Ishikawa (cell line): ENCODE results near the gene DSCAML1.

Experiments used
- CEBPB ChIP-seq: IDR thresholded peaks from 2 replicates; pipeline ENCODE4 v1.6.1; 2012
- CREB1 ChIP-seq: IDR thresholded peaks from 2 replicates; pipeline ENCODE4 v1.6.1; 2012; ENCODE audit warnings: low read depth
- EGR1 ChIP-seq: IDR thresholded peaks from 2 replicates; pipeline ENCODE4 v1.6.1; 2012
- EP300 ChIP-seq: IDR thresholded peaks from 2 replicates; pipeline ENCODE4 v1.6.1; 2012; ENCODE audit warnings: borderline replicate concordance
- FOXM1 ChIP-seq: IDR thresholded peaks from 2 replicates; pipeline ENCODE4 v1.6.1; 2012; ENCODE audit warnings: low read depth, borderline replicate concordance
- MAX ChIP-seq: IDR thresholded peaks from 2 replicates; pipeline ENCODE4 v1.6.1; 2012
- NFIC ChIP-seq: IDR thresholded peaks from 2 replicates; pipeline ENCODE4 v1.6.1; 2012
- RAD21 ChIP-seq: IDR thresholded peaks from 2 replicates; pipeline ENCODE4 v1.6.1; 2012; ENCODE audit warnings: low read depth
- REST ChIP-seq: IDR thresholded peaks from 2 replicates; pipeline ENCODE4 v1.6.1; 2012; ENCODE audit warnings: low read depth, mild to moderate bottlenecking
- TAF1 ChIP-seq: IDR thresholded peaks from 2 replicates; pipeline ENCODE4 v1.6.1; 2012; ENCODE audit warnings: low read depth, mild to moderate bottlenecking
- TCF12 ChIP-seq: IDR thresholded peaks from 2 replicates; pipeline ENCODE4 v1.6.1; 2012; ENCODE audit warnings: low read depth
- TEAD4 ChIP-seq: IDR thresholded peaks from 2 replicates; pipeline ENCODE4 v1.6.1; 2012
- USF1 ChIP-seq: IDR thresholded peaks from 2 replicates; pipeline ENCODE4 v1.6.1; 2012
- YY1 ChIP-seq: IDR thresholded peaks from 2 replicates; pipeline ENCODE4 v1.6.1; 2012; ENCODE audit warnings: low read depth
- ZBTB7A ChIP-seq: IDR thresholded peaks from 2 replicates; pipeline ENCODE4 v1.6.1; 2012; ENCODE audit warnings: low read depth

Gene DSCAML1

GRCh38 chr11:117836077-117836960 is 39.3 kb upstream of the DSCAML1 start:
- TF ChIP-seq ZBTB7A: no peak
- TF ChIP-seq TAF1: no peak
- TF ChIP-seq REST: no peak
- no peak for TF ChIP-seq CEBPB
- no peak for TF ChIP-seq EP300
- TF ChIP-seq NFIC: no peak
- no peak for TF ChIP-seq RAD21
- TF ChIP-seq TCF12: no peak
- no peak for TF ChIP-seq TEAD4
- TF ChIP-seq CREB1: no peak
- no peak for TF ChIP-seq EGR1
- TF ChIP-seq FOXM1: no peak

DNA sequence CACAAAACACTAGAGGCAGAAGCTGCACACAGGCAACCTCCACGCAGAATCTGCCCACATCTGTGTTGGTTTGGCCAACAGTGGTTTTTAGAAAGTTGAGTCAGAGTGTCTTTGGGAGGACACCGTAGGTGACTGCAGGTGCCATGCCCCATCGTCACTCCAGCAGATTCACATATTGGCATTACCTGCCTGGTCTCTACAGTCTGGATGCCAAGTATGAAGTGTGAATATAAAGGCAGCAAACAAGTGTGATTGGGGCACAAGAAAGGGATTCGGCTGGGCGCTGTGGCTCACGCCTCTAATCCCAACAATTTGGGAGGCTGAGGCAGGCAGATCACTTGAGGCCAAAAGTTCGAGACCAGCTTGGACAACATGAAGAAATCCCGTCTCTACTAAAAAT is 38.6 kb upstream of the DSCAML1 start:
- TF ChIP-seq CEBPB (no peak), NFIC (no peak), RAD21 (no peak)

DNA sequence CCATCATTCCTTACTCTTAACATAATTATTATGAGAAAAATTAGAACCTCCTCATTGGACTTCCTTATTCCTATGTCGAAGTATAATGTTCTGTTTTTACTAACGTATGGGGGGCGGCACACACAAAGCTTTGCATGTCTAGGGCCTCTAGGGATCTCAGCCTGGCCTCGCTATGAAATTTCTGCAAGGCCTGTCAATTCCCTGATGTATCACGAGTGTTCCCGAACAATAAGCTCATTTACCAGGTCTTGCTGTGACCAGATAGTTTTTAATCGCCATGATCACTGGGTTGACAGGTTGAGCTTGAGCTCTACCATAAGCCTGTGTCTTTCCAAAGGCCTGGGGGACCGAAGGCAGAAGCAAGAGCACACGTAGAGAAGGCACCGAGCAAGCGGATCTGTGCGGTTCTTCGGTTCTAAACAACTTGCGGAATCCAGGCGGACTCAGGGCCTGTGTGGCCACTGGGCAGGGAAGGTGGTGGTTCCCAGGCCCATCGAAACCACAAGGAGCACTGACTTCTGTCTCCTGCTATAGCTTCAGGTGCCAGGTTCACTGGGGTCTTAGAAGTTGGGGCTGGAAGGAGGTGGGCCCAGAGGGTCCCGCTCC is 37.9 kb upstream of the DSCAML1 start:
- TF ChIP-seq USF1: no peak
- no peak for TF ChIP-seq RAD21
- TF ChIP-seq EGR1: no peak
- no peak for TF ChIP-seq ZBTB7A
- TF ChIP-seq TCF12: no peak

GRCh38 chr11:117834068-117834810 is 37.2 kb upstream of the DSCAML1 start:
- TF ChIP-seq CEBPB: no peak
- no peak for TF ChIP-seq ZBTB7A
- TF ChIP-seq RAD21: no peak

DNA sequence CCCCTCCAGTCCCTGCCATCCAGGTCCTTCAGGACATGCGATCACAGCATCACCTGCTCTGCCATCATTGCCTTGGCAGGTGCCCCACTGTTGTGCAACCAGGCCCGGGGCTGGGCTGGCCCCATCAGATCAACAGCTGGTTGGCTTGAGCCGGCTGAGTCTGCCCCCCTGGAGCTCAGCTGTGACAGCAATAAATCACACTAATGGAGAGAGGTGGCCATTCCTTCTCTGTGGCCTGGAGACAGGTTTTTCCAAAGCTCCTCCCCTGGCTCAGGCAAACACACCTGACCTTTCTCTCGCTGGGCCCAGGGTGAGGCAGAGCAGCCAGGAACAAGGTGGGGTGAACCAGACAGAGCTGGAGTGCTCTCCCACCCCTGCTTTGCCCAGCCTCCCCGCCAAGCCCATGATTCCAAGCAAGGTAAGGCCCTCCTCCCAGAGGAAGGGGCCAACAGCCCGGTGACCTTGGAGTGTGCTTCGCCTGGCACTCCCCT is 36.4 kb upstream of the DSCAML1 start:
- peak; percentile 64; the same call in 1 of the 2 replicates for TF ChIP-seq YY1
- peak; percentile 93 for TF ChIP-seq TCF12
- no peak for TF ChIP-seq REST
- TF ChIP-seq MAX: peak; percentile 56; the same call in 1 of the 2 replicates
- peak; percentile 40; the same call in 1 of the 2 replicates for TF ChIP-seq USF1
- peak; percentile 99 for TF ChIP-seq CEBPB
- no peak for TF ChIP-seq FOXM1
- peak; percentile 88 for TF ChIP-seq NFIC
- TF ChIP-seq TEAD4: no peak; the same call in 1 of the 2 replicates
- TF ChIP-seq EGR1: no peak
- TF ChIP-seq TAF1: no peak
- TF ChIP-seq CREB1: no peak
- TF ChIP-seq RAD21: peak; percentile 15; the same call in 1 of the 2 replicates
- TF ChIP-seq EP300: peak; percentile 64
- TF ChIP-seq ZBTB7A: no peak; the same call in 1 of the 2 replicates

DNA sequence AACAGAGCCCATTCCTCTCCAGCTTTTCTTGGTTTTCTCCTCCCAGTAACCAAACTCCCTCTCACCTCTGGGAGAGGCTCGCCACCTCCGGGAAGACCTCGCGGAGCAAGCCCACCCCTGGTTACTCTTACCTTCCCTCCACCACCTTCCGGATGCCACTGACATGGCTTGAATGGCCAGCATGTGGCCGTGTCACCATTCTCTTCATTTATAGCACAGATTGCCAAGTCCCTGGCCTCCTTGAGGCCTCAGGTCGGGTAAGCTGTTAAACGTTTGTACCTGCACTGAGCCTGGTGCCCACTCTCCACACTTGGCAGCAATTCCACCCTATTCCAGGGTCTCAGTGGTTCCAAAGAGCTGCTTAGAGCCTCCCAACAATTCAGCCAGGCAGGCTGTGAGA is 35.5 kb upstream of the DSCAML1 start:
- TF ChIP-seq MAX (no peak), TAF1 (no peak), CREB1 (no peak), FOXM1 (no peak), ZBTB7A (no peak), REST (no peak), RAD21 (no peak), USF1 (no peak), TEAD4 (no peak), EGR1 (no peak), CEBPB (no peak), YY1 (no peak), NFIC (no peak), EP300 (no peak), TCF12 (no peak)
